GM21529 (cell line): ENCODE measurements around the gene MGAM2.
"Not testable (repeated sequence)": the region's sequence is repeated elsewhere in the genome, so short reads cannot be mapped to it uniquely, and the experiment has no call there.

Experiments
- ATAC-seq: cut with Tn5 transposase; IDR thresholded peaks from one replicate; pipeline ENCODE4 v1.9.1; 2021; ENCODE audit not compliant: unreplicated experiment

Gene MGAM2

GRCh38 chr7:142111499-142111898, at the start of gene MGAM2:
Gene MGAM2, plus strand, starts transcription at chr7:142111718. Its CDS starts 5,156 bp downstream, at chr7:142116874.
- no peak for ATAC-seq

- ATAC-seq = no peak
These were observed 47.7 kb upstream of the MGAM2 start for GRCh38 chr7:142063551-142064442.

GRCh38 chr7:142066536-142066935, 45.0 kb upstream of the MGAM2 start:
- no peak for ATAC-seq

GRCh38 chr7:142077762-142078161, 33.8 kb upstream of the MGAM2 start:
- ATAC-seq = no peak

- ATAC-seq = no peak
These were observed 27.9 kb upstream of the MGAM2 start for GRCh38 chr7:142083605-142084004.

- no peak for ATAC-seq
These were observed 26.1 kb upstream of the MGAM2 start for GRCh38 chr7:142085428-142085827.

GRCh38 chr7:142088022-142088714, 23.4 kb upstream of the MGAM2 start:
- no peak for ATAC-seq

GRCh38 chr7:142089035-142089434, 22.5 kb upstream of the MGAM2 start:
- ATAC-seq = no peak

- ATAC-seq = no peak
These were observed 19.6 kb upstream of the MGAM2 start for GRCh38 chr7:142091961-142092360.

GRCh38 chr7:142094861-142095260, 16.7 kb upstream of the MGAM2 start:
- ATAC-seq = no peak

- no peak for ATAC-seq
These were observed 13.9 kb upstream of the MGAM2 start for GRCh38 chr7:142097571-142097970.

GRCh38 chr7:142098004-142098403, 13.5 kb upstream of the MGAM2 start:
- no peak for ATAC-seq

- not testable (repeated sequence) for ATAC-seq
These were observed 12.2 kb upstream of the MGAM2 start for GRCh38 chr7:142099347-142099746.

- no peak for ATAC-seq
These were observed 10.9 kb upstream of the MGAM2 start for GRCh38 chr7:142100634-142101033.

GRCh38 chr7:142101794-142102193, 9.7 kb upstream of the MGAM2 start:
- not testable (repeated sequence) for ATAC-seq

- ATAC-seq = no peak
These were observed 6.7 kb upstream of the MGAM2 start for GRCh38 chr7:142104550-142105527.

- ATAC-seq = no peak
These were observed 2.6 kb upstream of the MGAM2 start for GRCh38 chr7:142108728-142109505.

- ATAC-seq = no peak
These were observed 1.4 kb upstream of the MGAM2 start for GRCh38 chr7:142110098-142110497.

GRCh38 chr7:142110638-142111037, 880 bp upstream of the MGAM2 start:
- no peak for ATAC-seq

GRCh38 chr7:142112086-142112485, 568 bp downstream of the MGAM2 start:
- no peak for ATAC-seq
